H1 (cell line): ENCODE measurements around the gene ZFAND3. TPM values are rescaled to one million over a fixed set of nuclear protein-coding genes. Genes with fewer than 3 reads are reported as not detected.

Experiments used
- CTCF ChIA-PET: fragments of 300-600 bp; sonication (Branson Sonifier 250); formaldehyde crosslinking; loops from one replicate; lab custom pipeline; 2021; ENCODE audit not compliant: partially characterized antibody; lab: Charles Lee
- POLR2A ChIA-PET: fragments of 300-600 bp; sonication (Branson Sonifier 250); formaldehyde crosslinking; loops from one replicate; lab custom pipeline; 2021; ENCODE audit warnings: inconsistent platforms; ENCODE audit not compliant: partially characterized antibody; lab: Charles Lee
- DNase-seq, 2 experiments: peaks; one replicate each; pipeline versions ENCODE4 v3.0.0 to v3.0.0-alpha.2; 2010 to 2022; ENCODE audit warnings: low spot score in 2 of 2, low read depth in 1 of 2, mixed read lengths in 1 of 2
- FAIRE-seq: peaks from 2 replicates; lab custom pipeline; 2011; peaks lifted over from hg19 to GRCh38; lab: Jason Lieb, UNC
- H2AFZ ChIP-seq: 2 replicates; pipeline ENCODE4 v1.8.1; 2012; ENCODE audit warnings: low read length, inconsistent platforms
- H2AK5ac ChIP-seq: 2 replicates; pipeline ENCODE4 v1.6.1; 2013; ENCODE audit warnings: low read depth, low read length
- H2BK120ac ChIP-seq: replicated peaks from 2 replicates; pipeline ENCODE3; 2013; ENCODE audit warnings: low read depth, low read length, inconsistent platforms
- H2BK12ac ChIP-seq: 2 replicates; pipeline ENCODE4 v1.6.1; 2013; ENCODE audit warnings: low read depth, low read length
- H2BK15ac ChIP-seq: 2 replicates; pipeline ENCODE4 v1.6.1; 2013; ENCODE audit warnings: low read length
- H2BK20ac ChIP-seq: 2 replicates; pipeline ENCODE4 v1.6.1; 2013; ENCODE audit warnings: low read length
- H2BK5ac ChIP-seq: 2 replicates; pipeline ENCODE4 v1.6.1; 2013; ENCODE audit warnings: low read depth, low read length
- H3K14ac ChIP-seq: 2 replicates; pipeline ENCODE4 v1.6.1; 2013; ENCODE audit warnings: inconsistent platforms; ENCODE audit not compliant: insufficient read length
- H3K18ac ChIP-seq: 2 replicates; pipeline ENCODE4 v1.6.1; 2013; ENCODE audit warnings: low read length; ENCODE audit errors: extremely low read depth
- H3K23ac ChIP-seq: 2 replicates; pipeline ENCODE4 v1.6.1; 2013; ENCODE audit warnings: inconsistent platforms; ENCODE audit not compliant: insufficient read length
- H3K23me2 ChIP-seq: 2 replicates; pipeline ENCODE4 v1.6.1; 2013; ENCODE audit warnings: low read depth, low read length
- H3K27ac ChIP-seq: 2 replicates; pipeline ENCODE4 v1.6.1; 2011; ENCODE audit warnings: low read depth, low read length, inconsistent platforms
- H3K27me3 ChIP-seq, 4 experiments: replicated peaks in 1 of 4; 1 replicate in 1 of 4; 2 replicates in 3 of 4; pipeline versions ENCODE4 v1.6.1 to v1.8.1; 2011 to 2013; ENCODE audit warnings: low read length in 3 of 4, mild to moderate bottlenecking in 3 of 4, inconsistent platforms in 2 of 4, mixed read lengths in 2 of 4, moderate library complexity in 1 of 4; ENCODE audit not compliant: control insufficient read depth in 3 of 4, insufficient read depth in 3 of 4; ENCODE audit errors: extremely low read depth in 1 of 4
- H3K36me3 ChIP-seq, 4 experiments: 2 replicates each; pipeline versions ENCODE4 v1.6.1 to v1.8.1; 2011 to 2013; ENCODE audit warnings: mild to moderate bottlenecking in 4 of 4, low read length in 3 of 4, moderate library complexity in 2 of 4, control low read depth in 1 of 4, inconsistent platforms in 1 of 4; ENCODE audit not compliant: insufficient read depth in 4 of 4, control insufficient read depth in 2 of 4
- H3K4ac ChIP-seq: replicated peaks from 2 replicates; pipeline ENCODE3; 2013; ENCODE audit warnings: low read length, low read depth, mixed read lengths, inconsistent platforms; ENCODE audit not compliant: insufficient read length
- H3K4me1 ChIP-seq, 4 experiments: replicated peaks in 1 of 4; 1 replicate in 1 of 4; 2 replicates in 3 of 4; pipeline versions ENCODE4 v1.6.1 to v1.8.1; 2011 to 2013; ENCODE audit warnings: low read length in 3 of 4, inconsistent platforms in 2 of 4, mixed read lengths in 1 of 4; ENCODE audit not compliant: insufficient read depth in 4 of 4, control insufficient read depth in 3 of 4
- H3K4me2 ChIP-seq, 2 experiments: 2 replicates each; pipeline versions ENCODE4 v1.6.1 to v1.8.1; 2011 to 2013; ENCODE audit warnings: low read depth in 2 of 2, low read length in 2 of 2, control low read depth in 1 of 2, inconsistent platforms in 1 of 2, mild to moderate bottlenecking in 1 of 2; ENCODE audit not compliant: insufficient read depth in 1 of 2
- H3K4me3 ChIP-seq, 4 experiments: fragments of 200-600, 300-600 bp in 1 of 4; sonication (generic), shearing (Covaris generic), sonication (Bioruptor Twin) in 1 of 4; 2 replicates each; pipeline versions ENCODE4 v1.5.1 to v1.8.1; 2011 to 2016; ENCODE audit warnings: low read length in 4 of 4, low read depth in 3 of 4, control low read depth in 2 of 4, inconsistent platforms in 2 of 4, mild to moderate bottlenecking in 2 of 4, mixed read lengths in 1 of 4, moderate library complexity in 1 of 4; ENCODE audit not compliant: insufficient read depth in 2 of 4; ENCODE audit errors: extremely low read depth in 1 of 4
- H3K56ac ChIP-seq: replicated peaks from 2 replicates; pipeline ENCODE3; 2013; ENCODE audit warnings: low read depth, mild to moderate bottlenecking, mixed read lengths, low read length, inconsistent platforms; ENCODE audit not compliant: insufficient read length
- H3K79me1 ChIP-seq: 2 replicates; pipeline ENCODE4 v1.6.1; 2013; ENCODE audit warnings: low read depth, low read length, control low read depth
- H3K79me2 ChIP-seq, 2 experiments: 2 replicates each; pipeline versions ENCODE4 v1.6.1 to v1.8.1; 2012 to 2013; ENCODE audit warnings: low read length in 2 of 2, mild to moderate bottlenecking in 2 of 2, inconsistent platforms in 1 of 2; ENCODE audit not compliant: insufficient read depth in 2 of 2, control insufficient read depth in 1 of 2
- H3K9ac ChIP-seq, 4 experiments: replicated peaks in 1 of 4; 1 replicate in 1 of 4; 2 replicates in 3 of 4; pipeline versions ENCODE4 v1.6.1 to v1.8.1; 2011 to 2013; ENCODE audit warnings: low read depth in 3 of 4, low read length in 3 of 4, control low read depth in 2 of 4, mild to moderate bottlenecking in 2 of 4, moderate library complexity in 2 of 4, inconsistent platforms in 1 of 4; ENCODE audit errors: extremely low read depth in 1 of 4
- H3K9me3 ChIP-seq, 2 experiments: 2 replicates each; pipeline versions ENCODE4 v1.6.1 to v1.8.1; 2012 to 2013; ENCODE audit warnings: mild to moderate bottlenecking in 2 of 2, moderate library complexity in 2 of 2, control low read depth in 1 of 2, inconsistent platforms in 1 of 2, low read depth in 1 of 2, low read length in 1 of 2, mixed read lengths in 1 of 2; ENCODE audit not compliant: insufficient read depth in 2 of 2
- H4K20me1 ChIP-seq, 2 experiments: replicated peaks in 1 of 2; 2 replicates each; pipeline versions ENCODE3 to v1.8.1; 2011 to 2013; ENCODE audit warnings: inconsistent platforms in 2 of 2, low read length in 2 of 2, mild to moderate bottlenecking in 1 of 2; ENCODE audit not compliant: insufficient read depth in 2 of 2, control insufficient read depth in 1 of 2
- H4K5ac ChIP-seq: 2 replicates; pipeline ENCODE4 v1.6.1; 2013; ENCODE audit warnings: low read length, low read depth, mixed read lengths, inconsistent platforms; ENCODE audit not compliant: insufficient read length
- H4K8ac ChIP-seq: 2 replicates; pipeline ENCODE4 v1.8.0; 2013; ENCODE audit warnings: mild to moderate bottlenecking, moderate library complexity, low read length, inconsistent platforms; ENCODE audit not compliant: insufficient read depth; ENCODE audit errors: extremely low read depth
- H4K91ac ChIP-seq: replicated peaks from 2 replicates; pipeline ENCODE3; 2013; ENCODE audit warnings: low read length, mixed read lengths, inconsistent platforms; ENCODE audit not compliant: insufficient read length
- ASH2L ChIP-seq: fragments of 200-600, 300-600 bp; sonication (generic); IDR thresholded peaks from one replicate; pipeline ENCODE4 v1.7.1; 2017; ENCODE audit warnings: low read length
- CTCF ChIP-seq, 3 experiments: IDR thresholded peaks; 1 replicate in 2 of 3; 2 replicates in 1 of 3; pipeline versions ENCODE4 v1.5.1 to v1.6.1; 2011; ENCODE audit warnings: low read length in 3 of 3, mild to moderate bottlenecking in 3 of 3, inconsistent platforms in 2 of 3, low read depth in 1 of 3, moderate library complexity in 1 of 3; ENCODE audit not compliant: insufficient read depth in 1 of 3; ENCODE audit errors: control extremely low read depth in 1 of 3
- EP300 ChIP-seq, 2 experiments: IDR thresholded peaks; 1 replicate in 1 of 2; 2 replicates in 1 of 2; pipeline ENCODE4 v1.6.1; 2011 to 2012; ENCODE audit warnings: low read depth in 2 of 2, low read length in 2 of 2, mild to moderate bottlenecking in 2 of 2, borderline replicate concordance in 1 of 2, inconsistent platforms in 1 of 2, moderate library complexity in 1 of 2
- JUN ChIP-seq: IDR thresholded peaks from 2 replicates; pipeline ENCODE4 v1.6.1; 2011; ENCODE audit warnings: low read depth, mild to moderate bottlenecking, improper control_type of control experiment, low read length
- KDM4A ChIP-seq: IDR thresholded peaks from one replicate; pipeline ENCODE4 v1.7.1; 2012; ENCODE audit warnings: low read depth, mild to moderate bottlenecking, moderate library complexity, low read length, inconsistent platforms; ENCODE audit not compliant: severe bottlenecking
- KDM5A ChIP-seq: fragments of 200-600 bp; IDR thresholded peaks from 2 replicates; pipeline ENCODE4 v1.7.1; 2012; ENCODE audit warnings: mild to moderate bottlenecking, low read length, inconsistent platforms, mixed read lengths
- MAFK ChIP-seq: IDR thresholded peaks from 2 replicates; pipeline ENCODE4 v1.6.1; 2012; ENCODE audit warnings: low read depth, mild to moderate bottlenecking, improper control_type of control experiment, low read length
- RXRA ChIP-seq: IDR thresholded peaks from 2 replicates; pipeline ENCODE4 v1.6.1; 2011; ENCODE audit warnings: low read depth, mild to moderate bottlenecking, low read length, moderate library complexity; ENCODE audit not compliant: insufficient read depth
- SP1 ChIP-seq: IDR thresholded peaks from 2 replicates; pipeline ENCODE4 v1.6.1; 2011; ENCODE audit warnings: low read depth, low read length
- SP2 ChIP-seq: IDR thresholded peaks from 2 replicates; pipeline ENCODE4 v1.6.1; 2012; ENCODE audit warnings: mild to moderate bottlenecking, low read length, inconsistent platforms
- SP4 ChIP-seq: IDR thresholded peaks from 2 replicates; pipeline ENCODE4 v1.6.1; 2012; ENCODE audit warnings: low read length, inconsistent platforms
- YY1 ChIP-seq: IDR thresholded peaks from 2 replicates; pipeline ENCODE4 v1.6.1; 2011; ENCODE audit warnings: low read depth, mild to moderate bottlenecking, low read length
- ZNF274 ChIP-seq: IDR thresholded peaks from 2 replicates; pipeline ENCODE4 v1.7.0; 2012; ENCODE audit warnings: low read length, borderline replicate concordance; ENCODE audit errors: extremely low read depth
- WGBS, 2 experiments: shearing (Covaris generic) in 1 of 2; methylation state at CpG; one replicate each; pipeline versions ENCODE4 v1.1.6 to v1.1.7; 2013 to 2015; ENCODE audit warnings: low lambda C conversion rate in 2 of 2, mixed read lengths in 2 of 2, inconsistent platforms in 1 of 2, low coverage in 1 of 2, missing lambda C conversion rate in 1 of 2; ENCODE audit not compliant: insufficient replicate concordance in 2 of 2, insufficient coverage in 1 of 2, insufficient read length in 1 of 2; ENCODE audit errors: extremely low coverage in 1 of 2, missing lambda C conversion rate in 1 of 2; 5-methylcytosine and 5-hydroxymethylcytosine counted together
- polyA plus RNA-seq, 7 experiments: library from polyadenylated mRNA; depleted of rRNA in 3 of 7; stranded (reverse) in 5 of 7; unstranded in 2 of 7; fragments of >200 nt in 5 of 7; fragments of 200-250 nt in 2 of 7; gene quantifications; 1 replicate in 5 of 7; 2 replicates in 1 of 7; 4 replicates in 1 of 7; pipeline versions ENCODE4 v1.2.1 to v1.2.3, GENCODE V29; 2011 to 2013; ENCODE audit warnings: missing spikeins in 2 of 7, mixed read lengths in 2 of 7
- total RNA-seq: library from RNA; stranded (reverse); fragmentation: NEBNext Ultra II Directional; extraction: Animal tissue kit (Norgen Biotek cat#: 25700); gene quantifications from 2 replicates; pipeline ENCODE4 v1.2.1, GENCODE V29; 2021

The ZFAND3 gene
- total and polyA plus RNA-seq, 2 of the 8 experiments (the other 6 are each of a cell fraction or from before 2014, with no cell fraction given): 13.0 to 51.3 TPM

GRCh38 chr6:37835923-37836322 is 16.4 kb downstream of the ZFAND3 start:
- Histone ChIP-seq H3K79me1 (no peaks in the 10 kb centered on the region; the same call in 1 of the 2 replicates), H3K79me2 (peaks cover 0 to 88% of the 10 kb centered on the region in 2 experiments; a peak in 3 of 4 replicates), H3K4me2 (no peak overlapping the region), H3K56ac (no peak overlapping the region), H3K27ac (no peak overlapping the region), H4K20me1 (peaks cover 7% of the 10 kb centered on the region in 2 experiments), H2BK12ac (no peak overlapping the region), H3K18ac (no peak overlapping the region), H3K4me3 (no peak overlapping the region), H3K27me3 (no peaks in the 10 kb centered on the region), H4K5ac (no peak overlapping the region), H2AK5ac (no peak overlapping the region), H2BK15ac (no peak overlapping the region), H3K36me3 (peaks cover 0 to 3% (median 0%) of the 10 kb centered on the region in 4 experiments; a peak in 1 of 8 replicates), H3K4me1 (no peaks in the 10 kb centered on the region), H2BK5ac (no peak overlapping the region), H3K9me3 (peaks cover 4 to 7% of the 10 kb centered on the region in 2 experiments; a peak in 3 of 4 replicates), H3K4ac (no peak overlapping the region), H4K91ac (no peak overlapping the region), H3K23ac (no peak overlapping the region), H2AFZ (no peak overlapping the region), H4K8ac (no peak overlapping the region), H3K23me2 (no peaks in the 10 kb centered on the region), H3K9ac (no peak overlapping the region), H2BK120ac (no peak overlapping the region), H3K14ac (no peak overlapping the region), H2BK20ac (no peak overlapping the region)
- POLR2A ChIA-PET: no interaction called here
- no peak for FAIRE-seq
- DNase-seq: no peak
- 92% methylated on average over 2 of the region's 2 CpGs; no CpG with 5 or more reads in 1 of the 2 experiments for WGBS, 2 experiments
- CTCF ChIA-PET: no interaction called here
- no peak for TF ChIP-seq KDM4A
- no peak for TF ChIP-seq SP2
- no peak for TF ChIP-seq YY1
- no peak for TF ChIP-seq JUN
- no peak for TF ChIP-seq SP1
- TF ChIP-seq SP4: no peak
- TF ChIP-seq RXRA: no peak
- no peak for TF ChIP-seq ZNF274
- no peak for TF ChIP-seq MAFK
- no peak for TF ChIP-seq EP300 (IDR thresholded peaks at IDR 0.05; ENCODE audit: borderline replicate concordance in 1 of 2, low read depth in 2 of 2, low read length in 2 of 2)
- no peak for TF ChIP-seq CTCF (IDR thresholded peaks at IDR 0.05; ENCODE audit: control extremely low read depth in 1 of 3, insufficient read depth in 1 of 3, low read depth in 1 of 3, low read length in 3 of 3)
- no peak for TF ChIP-seq KDM5A
- no peak for TF ChIP-seq ASH2L
